IgD-negative memory B cell (primary cell): ENCODE results near the gene DHRS7B. TPM values are rescaled to one million over a fixed set of nuclear protein-coding genes. Genes with fewer than 3 reads are reported as not detected.

Source experiments
- H3K27ac Mint-ChIP-seq, 3 donors: one replicate each; pipeline ENCODE4 v1.8.0; 2020 to 2022; ENCODE audit warnings: mild to moderate bottlenecking in 3 of 3, mixed read lengths in 3 of 3, moderate library complexity in 1 of 3
- H3K27me3 Mint-ChIP-seq: one replicate; pipeline ENCODE4 v1.8.0; 2021; ENCODE audit warnings: mixed read lengths
- H3K36me3 Mint-ChIP-seq: one replicate; pipeline ENCODE4 v1.8.0; 2020; ENCODE audit warnings: mild to moderate bottlenecking, mixed read lengths
- H3K4me1 Mint-ChIP-seq, 3 donors: one replicate each; pipeline ENCODE4 v1.8.0; 2020 to 2022; ENCODE audit warnings: mixed read lengths in 3 of 3, mild to moderate bottlenecking in 1 of 3
- H3K4me3 Mint-ChIP-seq, 4 donors: one replicate each; pipeline ENCODE4 v1.8.0; 2020 to 2022; ENCODE audit warnings: mild to moderate bottlenecking in 4 of 4, mixed read lengths in 4 of 4, moderate library complexity in 3 of 4
- H3K9me3 Mint-ChIP-seq, 3 donors: one replicate each; pipeline ENCODE4 v1.8.0; 2020 to 2021; ENCODE audit warnings: mixed read lengths in 3 of 3, mild to moderate bottlenecking in 1 of 3
- polyA plus RNA-seq: library from polyadenylated mRNA; unstranded; fragments of 300-500 nt; fragmentation: Illumina TruSeq; gene quantifications from one replicate; pipeline ENCODE4 v1.2.3, GENCODE V29; 2021

Gene DHRS7B
- polyA plus RNA-seq, 1 donor from 2014 or later = 13.3 TPM

- peak overlapping the region in 1 of 4 donors; percentile 81 for H3K4me3 Mint-ChIP-seq
- peak overlapping the region in 2 of 3 donors; percentile 21 to 41 for H3K27ac Mint-ChIP-seq
- no peaks in the 10 kb centered on the region for H3K9me3 Mint-ChIP-seq
- H3K4me1 Mint-ChIP-seq = peaks cover 11 to 18% (median 15%) of the 10 kb centered on the region in 3 donors
- H3K27me3 Mint-ChIP-seq = no peaks in the 10 kb centered on the region
- peaks cover 11% of the 10 kb centered on the region for H3K36me3 Mint-ChIP-seq
These were observed 45.3 kb downstream of the DHRS7B start for GRCh38 chr17:21171970-21172510.

GRCh38 chr17:21172846-21173245 lies 46.1 kb downstream of the DHRS7B start:
- peaks cover 11 to 18% (median 15%) of the 10 kb centered on the region in 3 donors for H3K4me1 Mint-ChIP-seq
- no peaks in the 10 kb centered on the region for H3K9me3 Mint-ChIP-seq
- no peaks in the 10 kb centered on the region for H3K27me3 Mint-ChIP-seq
- no peak overlapping the region for H3K4me3 Mint-ChIP-seq
- H3K36me3 Mint-ChIP-seq = peaks cover 11% of the 10 kb centered on the region
- no peak overlapping the region for H3K27ac Mint-ChIP-seq

- H3K4me1 Mint-ChIP-seq = peaks cover 11 to 18% (median 15%) of the 10 kb centered on the region in 3 donors
- H3K27ac Mint-ChIP-seq = no peak overlapping the region
- H3K27me3 Mint-ChIP-seq = no peaks in the 10 kb centered on the region
- H3K4me3 Mint-ChIP-seq = peak overlapping the region in 1 of 4 donors; percentile 50
- no peaks in the 10 kb centered on the region for H3K9me3 Mint-ChIP-seq
- H3K36me3 Mint-ChIP-seq = peaks cover 11% of the 10 kb centered on the region
These were observed 46.8 kb downstream of the DHRS7B start for GRCh38 chr17:21173543-21173942.

DNA sequence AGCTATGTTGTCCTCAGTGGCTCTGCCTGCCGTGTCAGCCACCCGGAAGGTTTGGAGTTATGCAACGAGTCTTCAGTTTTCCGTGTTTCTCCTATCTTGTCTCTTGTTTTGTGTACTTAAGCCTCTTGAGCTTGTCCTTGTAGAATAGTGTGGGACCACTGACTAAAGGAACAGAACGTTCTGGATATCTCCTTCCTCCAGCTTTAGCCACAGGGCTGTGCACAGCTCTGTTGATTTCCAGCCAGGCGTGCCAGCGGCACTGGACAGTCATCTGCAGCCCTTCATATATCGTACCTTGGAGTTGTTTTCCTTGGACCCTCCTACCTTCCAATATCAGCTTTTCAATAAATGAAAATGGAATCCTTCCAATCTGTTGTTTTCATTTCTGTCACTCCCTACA lies 47.4 kb downstream of the DHRS7B start:
- no peak overlapping the region for H3K4me3 Mint-ChIP-seq
- H3K9me3 Mint-ChIP-seq = no peaks in the 10 kb centered on the region
- peaks cover 11 to 18% (median 15%) of the 10 kb centered on the region in 3 donors for H3K4me1 Mint-ChIP-seq
- no peaks in the 10 kb centered on the region for H3K27me3 Mint-ChIP-seq
- H3K36me3 Mint-ChIP-seq = peaks cover 11% of the 10 kb centered on the region
- peak overlapping the region in 1 of 3 donors; percentile 22 for H3K27ac Mint-ChIP-seq

- H3K9me3 Mint-ChIP-seq = no peaks in the 10 kb centered on the region
- H3K36me3 Mint-ChIP-seq = peaks cover 11% of the 10 kb centered on the region
- no peak overlapping the region for H3K4me3 Mint-ChIP-seq
- H3K4me1 Mint-ChIP-seq = peaks cover 11 to 18% (median 15%) of the 10 kb centered on the region in 3 donors
- H3K27ac Mint-ChIP-seq = no peak overlapping the region
- no peaks in the 10 kb centered on the region for H3K27me3 Mint-ChIP-seq
These were observed 47.9 kb downstream of the DHRS7B start for GRCh38 chr17:21174713-21175112.

- Mint-ChIP-seq H3K27me3 (no peaks in the 10 kb centered on the region), H3K4me3 (no peak overlapping the region), H3K36me3 (peaks cover 12% of the 10 kb centered on the region), H3K9me3 (no peaks in the 10 kb centered on the region), H3K4me1 (peaks cover 0 to 2% (median 1%) of the 10 kb centered on the region in 3 donors), H3K27ac (no peak overlapping the region)
These were observed 50.1 kb downstream of the DHRS7B start for GRCh38 chr17:21176773-21177395.

GRCh38 chr17:21177401-21177800 lies 50.6 kb downstream of the DHRS7B start:
- Mint-ChIP-seq H3K4me3 (no peak overlapping the region), H3K9me3 (no peaks in the 10 kb centered on the region), H3K27me3 (no peaks in the 10 kb centered on the region), H3K36me3 (peaks cover 14% of the 10 kb centered on the region), H3K4me1 (no peaks in the 10 kb centered on the region), H3K27ac (no peak overlapping the region)

DNA sequence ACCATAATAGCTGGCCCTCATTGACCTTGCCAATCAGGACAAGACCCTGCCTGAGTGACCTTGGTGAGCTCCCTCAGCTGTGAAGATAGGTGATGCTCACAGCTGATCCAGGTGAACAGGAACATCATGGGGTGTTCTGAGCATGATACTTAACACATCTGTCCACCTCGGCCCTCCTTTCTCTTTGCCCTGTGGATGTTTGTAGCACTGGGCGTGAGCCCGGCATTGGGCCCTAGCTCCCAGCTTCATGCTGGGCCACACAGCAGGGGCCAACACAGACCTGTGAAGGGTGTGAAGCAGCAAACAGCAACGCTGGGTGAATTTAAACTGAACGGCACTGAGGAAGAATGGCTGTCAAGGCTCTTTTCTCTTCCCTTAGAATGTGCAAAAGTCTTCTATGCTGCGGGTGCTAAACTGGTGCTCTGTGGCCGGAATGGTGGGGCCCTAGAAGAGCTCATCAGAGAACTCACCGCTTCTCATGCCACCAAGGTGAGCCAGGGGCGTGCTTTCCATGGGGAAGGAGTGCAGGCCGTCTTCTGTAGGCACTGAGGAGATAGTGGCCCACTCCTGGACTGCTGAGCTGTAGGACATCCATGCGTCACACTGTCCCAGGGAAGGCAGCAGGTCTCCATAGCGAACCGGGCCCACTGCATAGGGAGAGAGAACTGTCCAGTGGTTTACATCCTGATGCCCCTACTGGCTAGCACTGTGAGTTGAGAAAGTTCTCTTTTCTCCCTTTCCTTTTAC lies 51.3 kb downstream of the DHRS7B start:
- Mint-ChIP-seq H3K4me3 (no peak overlapping the region), H3K27me3 (no peaks in the 10 kb centered on the region), H3K9me3 (no peaks in the 10 kb centered on the region), H3K27ac (peak overlapping the region in 1 of 3 donors; percentile 16), H3K4me1 (no peaks in the 10 kb centered on the region), H3K36me3 (peaks cover 15% of the 10 kb centered on the region)

DNA sequence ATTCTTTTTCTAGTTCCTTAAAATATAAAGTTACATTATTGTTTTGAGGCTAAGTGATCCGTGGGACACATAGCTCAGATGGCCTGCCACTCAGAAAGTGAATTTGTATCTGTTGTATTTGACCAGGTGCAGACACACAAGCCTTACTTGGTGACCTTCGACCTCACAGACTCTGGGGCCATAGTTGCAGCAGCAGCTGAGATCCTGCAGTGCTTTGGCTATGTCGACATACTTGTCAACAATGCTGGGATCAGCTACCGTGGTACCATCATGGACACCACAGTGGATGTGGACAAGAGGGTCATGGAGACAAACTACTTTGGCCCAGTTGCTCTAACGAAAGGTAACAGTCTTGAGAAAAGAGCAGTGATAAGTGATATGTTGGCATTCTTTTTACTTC lies 56.7 kb downstream of the DHRS7B start:
- Mint-ChIP-seq H3K4me1 (peaks cover 0 to 2% (median 0%) of the 10 kb centered on the region in 3 donors), H3K36me3 (peaks cover 10% of the 10 kb centered on the region), H3K4me3 (no peak overlapping the region), H3K27ac (no peak overlapping the region), H3K9me3 (no peaks in the 10 kb centered on the region), H3K27me3 (no peaks in the 10 kb centered on the region)

- Mint-ChIP-seq H3K27ac (no peak overlapping the region), H3K4me1 (peaks cover 0 to 2% (median 0%) of the 10 kb centered on the region in 3 donors), H3K9me3 (no peaks in the 10 kb centered on the region), H3K36me3 (peaks cover 10% of the 10 kb centered on the region), H3K27me3 (no peaks in the 10 kb centered on the region), H3K4me3 (no peak overlapping the region)
These were observed 57.8 kb downstream of the DHRS7B start for GRCh38 chr17:21184570-21184969.

DNA sequence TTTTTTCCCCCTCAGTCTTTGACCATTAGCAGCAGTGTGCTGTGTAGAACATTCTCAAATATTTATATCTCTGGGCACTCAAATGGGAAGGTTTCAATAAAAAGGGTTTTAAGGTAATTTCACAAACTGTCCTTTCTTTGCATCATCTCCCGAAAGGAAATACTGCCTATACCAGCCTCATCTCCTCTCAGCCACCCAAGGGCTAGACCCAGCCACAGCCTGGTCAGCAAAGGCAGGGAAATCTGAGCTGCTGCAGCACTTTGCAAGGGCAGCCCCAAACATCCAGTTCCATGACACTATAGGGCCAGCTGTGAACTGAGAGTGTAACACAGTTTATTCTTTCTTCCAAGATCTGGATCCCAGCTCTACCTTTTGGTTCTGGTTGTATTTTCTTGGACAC lies 58.3 kb downstream of the DHRS7B start:
- Mint-ChIP-seq H3K36me3 (peaks cover 10% of the 10 kb centered on the region), H3K27ac (no peak overlapping the region), H3K9me3 (no peaks in the 10 kb centered on the region), H3K4me1 (peaks cover 0 to 2% (median 0%) of the 10 kb centered on the region in 3 donors), H3K4me3 (no peak overlapping the region), H3K27me3 (no peaks in the 10 kb centered on the region)

GRCh38 chr17:21186399-21187187 lies 59.8 kb downstream of the DHRS7B start:
- no peak overlapping the region for H3K27ac Mint-ChIP-seq
- H3K27me3 Mint-ChIP-seq = no peaks in the 10 kb centered on the region

DNA sequence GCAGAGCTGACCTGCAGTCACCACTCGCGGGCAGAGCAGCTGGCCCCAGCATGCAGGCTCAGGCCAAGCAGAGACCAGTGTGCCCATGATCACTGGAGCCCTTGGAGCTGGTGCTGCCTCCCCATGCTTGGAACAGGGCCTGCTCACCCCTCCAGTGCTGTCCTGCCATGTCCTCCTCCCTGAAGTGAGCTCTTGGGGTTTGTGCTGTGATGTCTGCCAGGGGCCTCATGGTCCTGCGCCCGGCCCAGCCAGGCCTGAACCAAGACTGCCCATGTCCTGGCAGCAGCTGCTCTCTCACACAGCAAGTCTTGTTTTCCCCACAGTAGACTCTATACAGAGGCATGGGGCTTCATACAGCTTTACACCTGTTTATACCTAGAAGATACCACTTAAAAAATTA lies 62.6 kb downstream of the DHRS7B start:
- Mint-ChIP-seq H3K4me1 (peaks cover 0 to 3% (median 0%) of the 10 kb centered on the region in 3 donors), H3K4me3 (no peak overlapping the region), H3K27ac (no peak overlapping the region), H3K36me3 (peaks cover 5% of the 10 kb centered on the region), H3K9me3 (no peaks in the 10 kb centered on the region), H3K27me3 (no peaks in the 10 kb centered on the region)

More at GRCh38 chr17:21186399-21187187, 59.8 kb downstream of the DHRS7B start:
- Mint-ChIP-seq H3K9me3 (no peaks in the 10 kb centered on the region), H3K36me3 (peaks cover 11% of the 10 kb centered on the region), H3K4me1 (peaks cover 0 to 2% (median 0%) of the 10 kb centered on the region in 3 donors), H3K4me3 (no peak overlapping the region)

GRCh38 chr17:21190078-21190477 lies 63.3 kb downstream of the DHRS7B start:
- Mint-ChIP-seq H3K27me3 (no peaks in the 10 kb centered on the region), H3K27ac (peak overlapping the region in 1 of 3 donors; percentile 66), H3K4me1 (peaks cover 0 to 4% (median 0%) of the 10 kb centered on the region in 3 donors), H3K4me3 (no peak overlapping the region), H3K9me3 (no peaks in the 10 kb centered on the region), H3K36me3 (peaks cover 7% of the 10 kb centered on the region)

DNA sequence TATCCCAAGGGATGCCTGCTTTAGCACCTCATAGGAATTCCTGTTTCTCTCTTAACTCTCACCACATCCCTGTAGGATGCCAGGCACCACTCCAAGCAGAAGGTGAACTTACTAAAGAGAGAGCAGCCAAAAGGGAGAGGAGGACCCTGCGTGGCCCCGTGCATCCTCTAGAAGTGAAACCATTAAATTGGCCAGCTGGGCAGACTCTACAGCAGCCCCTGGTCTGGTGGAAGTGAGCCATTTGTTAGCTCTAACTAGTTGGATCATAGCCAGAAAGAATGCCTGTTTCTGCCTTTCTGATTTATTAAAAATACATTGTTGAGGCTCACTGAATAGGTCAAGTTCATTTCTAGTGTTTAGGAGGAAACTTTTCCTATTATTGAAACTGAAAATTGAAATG lies 64.9 kb downstream of the DHRS7B start:
- no peaks in the 10 kb centered on the region for H3K27me3 Mint-ChIP-seq
- H3K36me3 Mint-ChIP-seq = peaks cover 8% of the 10 kb centered on the region
- no peak overlapping the region for H3K4me3 Mint-ChIP-seq
- no peaks in the 10 kb centered on the region for H3K9me3 Mint-ChIP-seq
- H3K27ac Mint-ChIP-seq = peak overlapping the region in 1 of 3 donors; percentile 7
- peaks cover 0 to 4% (median 0%) of the 10 kb centered on the region in 3 donors for H3K4me1 Mint-ChIP-seq
